ENCODE results near the gene BAG3. TPM values are rescaled to one million over a fixed set of nuclear protein-coding genes. Genes with fewer than 3 reads are reported as not detected.
"Not testable (repeated sequence)": the region's sequence is repeated elsewhere in the genome, so short reads cannot be mapped to it uniquely, and the experiment has no call there.

The BAG3 gene
- 10 to 100 TPM; 22.5 to 31.1 (median 28.2) TPM for polyA plus RNA-seq (ENCODE audit: insufficient read length in 4 of 4)

DNA sequence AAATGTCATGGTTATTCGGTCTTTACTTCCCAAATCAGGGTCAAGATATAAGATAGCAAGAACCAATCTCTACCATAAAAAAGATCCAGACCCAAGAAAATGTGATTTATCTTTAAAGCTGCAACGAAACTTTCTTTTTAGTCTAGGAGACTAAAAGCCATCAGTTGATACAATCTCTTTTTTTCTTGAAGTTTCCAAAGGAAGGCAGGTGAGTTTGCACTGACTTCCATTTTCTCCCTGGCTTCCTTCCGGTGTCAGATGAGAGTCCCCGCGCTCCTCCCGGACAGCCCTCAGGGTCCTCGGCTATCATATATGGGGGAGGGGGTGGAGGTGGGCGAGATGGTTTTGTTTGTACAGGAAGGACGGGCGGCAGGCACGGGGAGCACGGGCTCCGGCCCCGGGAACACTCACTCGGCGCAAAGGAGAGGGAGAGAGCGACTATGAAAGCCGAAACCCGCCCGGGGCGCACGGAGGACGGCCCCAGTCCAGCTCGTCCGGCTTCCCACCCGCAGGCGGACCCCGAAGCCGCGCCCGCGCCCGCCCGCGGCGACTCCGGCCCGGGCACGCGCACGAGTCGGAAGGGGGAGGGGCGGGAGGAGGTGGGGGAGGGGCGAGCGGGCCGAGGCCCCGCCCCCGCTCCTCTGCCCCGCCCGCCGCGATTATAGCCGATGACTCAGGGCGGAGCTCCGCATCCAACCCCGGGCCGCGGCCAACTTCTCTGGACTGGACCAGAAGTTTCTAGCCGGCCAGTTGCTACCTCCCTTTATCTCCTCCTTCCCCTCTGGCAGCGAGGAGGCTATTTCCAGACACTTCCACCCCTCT lies at the start of gene BAG3:
BAG3 (plus strand) TSS at position 689 of the 822 bp plus-strand sequence. CDS start 296 bp downstream, outside the sequence.
- peak; percentile 51 to 80 (median 74) for DNase-seq (ENCODE audit: low read depth in 4 of 4, low spot score in 3 of 4)

- no peak for DNase-seq (ENCODE audit: low read depth in 4 of 4, low spot score in 3 of 4)
Measured at GRCh38 chr10:119602241-119603095, 48.7 kb upstream of the BAG3 start.

- no peak for DNase-seq (ENCODE audit: low read depth in 4 of 4, low spot score in 3 of 4)
Measured at GRCh38 chr10:119604468-119604867, 46.7 kb upstream of the BAG3 start.

GRCh38 chr10:119608316-119609155 lies 42.6 kb upstream of the BAG3 start:
- no peak for DNase-seq (ENCODE audit: low read depth in 4 of 4, low spot score in 3 of 4)

DNA sequence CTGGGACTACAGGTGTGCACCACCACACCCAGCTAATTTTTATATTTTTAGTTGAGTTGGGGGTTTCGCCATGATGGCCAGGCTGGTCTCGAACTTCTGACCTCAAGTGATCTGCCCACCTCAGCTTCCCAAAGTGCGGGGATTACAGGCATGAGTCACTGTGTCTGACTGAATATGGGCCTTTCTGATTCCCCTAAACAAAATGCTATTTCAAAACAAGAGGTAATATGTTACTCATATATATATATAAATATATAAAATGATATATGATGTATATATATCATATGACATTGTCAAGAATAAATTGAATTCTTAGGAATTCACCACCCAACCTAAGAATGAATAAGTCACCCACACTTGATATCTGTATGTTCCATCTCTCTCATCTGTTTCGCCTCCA lies 41.7 kb upstream of the BAG3 start:
- no peak for DNase-seq (ENCODE audit: low read depth in 4 of 4, low spot score in 3 of 4)

DNA sequence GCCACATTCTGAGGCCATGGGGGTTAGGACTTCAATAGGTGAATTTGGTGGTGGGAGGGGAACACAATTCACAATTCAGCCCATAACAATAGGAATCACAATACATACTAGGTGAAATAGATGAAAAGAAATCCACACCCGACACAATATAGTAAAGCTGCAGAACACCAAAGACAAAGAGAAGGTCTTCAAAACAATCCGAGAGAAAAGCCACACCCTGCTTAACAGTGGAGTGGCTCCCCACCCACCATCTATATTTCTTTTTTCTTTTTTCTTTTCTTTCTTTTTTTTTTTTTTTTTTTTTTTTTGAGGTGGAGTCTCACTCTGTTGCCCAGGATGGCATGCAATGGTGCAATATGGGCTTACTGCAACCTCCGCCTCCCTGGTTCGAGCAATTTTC lies 39.7 kb upstream of the BAG3 start:
- DNase-seq (ENCODE audit: low read depth in 4 of 4, low spot score in 3 of 4) = no peak

DNA sequence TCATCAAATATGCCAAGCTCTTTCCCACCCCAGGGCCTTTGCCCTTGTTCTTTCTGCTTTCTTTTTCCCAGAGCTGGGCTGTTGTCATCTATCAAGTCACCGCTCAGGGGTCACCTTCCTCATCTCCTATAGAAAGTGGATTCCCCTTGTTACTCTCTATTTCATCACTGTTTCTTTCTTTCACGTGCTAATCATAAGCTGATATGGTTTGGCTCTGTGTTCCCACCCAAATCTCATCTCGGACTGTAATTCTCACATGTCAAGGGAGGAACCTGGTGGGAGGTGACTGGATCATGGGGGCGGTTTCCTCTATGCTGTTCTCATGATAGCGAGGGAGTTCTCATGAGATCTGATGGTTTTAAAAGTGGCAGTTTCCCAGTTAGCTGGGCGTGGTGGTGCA lies 37.4 kb upstream of the BAG3 start:
- DNase-seq (ENCODE audit: low read depth in 4 of 4, low spot score in 3 of 4) = no peak

GRCh38 chr10:119614686-119615085 lies 36.5 kb upstream of the BAG3 start:
- no peak for DNase-seq (ENCODE audit: low read depth in 4 of 4, low spot score in 3 of 4)

GRCh38 chr10:119616882-119617570 lies 34.2 kb upstream of the BAG3 start:
- DNase-seq (ENCODE audit: low read depth in 4 of 4, low spot score in 3 of 4) = no peak

- no peak for DNase-seq (ENCODE audit: low read depth in 4 of 4, low spot score in 3 of 4)
Measured at GRCh38 chr10:119619215-119619614, 32.0 kb upstream of the BAG3 start.

DNA sequence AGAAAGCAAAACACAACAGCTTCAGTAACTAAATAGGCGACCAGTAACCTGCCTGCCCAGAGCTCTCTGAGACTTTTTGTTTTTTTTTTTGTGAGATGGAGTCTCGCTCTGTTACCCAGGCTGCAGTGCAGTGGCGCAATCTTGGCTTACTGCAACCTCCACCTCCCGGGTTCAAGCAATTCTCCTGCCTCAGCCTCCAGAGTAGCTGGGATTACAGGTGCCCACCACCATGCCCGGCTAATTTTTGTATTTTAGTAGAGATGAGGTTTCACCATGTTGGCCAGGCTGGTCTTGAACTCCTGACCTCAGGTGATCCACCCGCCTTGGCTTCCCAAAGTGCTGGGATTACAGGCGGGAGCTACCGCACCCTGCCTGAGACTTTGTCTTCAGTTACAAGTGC lies 31.4 kb upstream of the BAG3 start:
- not testable (repeated sequence) for DNase-seq (ENCODE audit: low read depth in 4 of 4, low spot score in 3 of 4)

DNA sequence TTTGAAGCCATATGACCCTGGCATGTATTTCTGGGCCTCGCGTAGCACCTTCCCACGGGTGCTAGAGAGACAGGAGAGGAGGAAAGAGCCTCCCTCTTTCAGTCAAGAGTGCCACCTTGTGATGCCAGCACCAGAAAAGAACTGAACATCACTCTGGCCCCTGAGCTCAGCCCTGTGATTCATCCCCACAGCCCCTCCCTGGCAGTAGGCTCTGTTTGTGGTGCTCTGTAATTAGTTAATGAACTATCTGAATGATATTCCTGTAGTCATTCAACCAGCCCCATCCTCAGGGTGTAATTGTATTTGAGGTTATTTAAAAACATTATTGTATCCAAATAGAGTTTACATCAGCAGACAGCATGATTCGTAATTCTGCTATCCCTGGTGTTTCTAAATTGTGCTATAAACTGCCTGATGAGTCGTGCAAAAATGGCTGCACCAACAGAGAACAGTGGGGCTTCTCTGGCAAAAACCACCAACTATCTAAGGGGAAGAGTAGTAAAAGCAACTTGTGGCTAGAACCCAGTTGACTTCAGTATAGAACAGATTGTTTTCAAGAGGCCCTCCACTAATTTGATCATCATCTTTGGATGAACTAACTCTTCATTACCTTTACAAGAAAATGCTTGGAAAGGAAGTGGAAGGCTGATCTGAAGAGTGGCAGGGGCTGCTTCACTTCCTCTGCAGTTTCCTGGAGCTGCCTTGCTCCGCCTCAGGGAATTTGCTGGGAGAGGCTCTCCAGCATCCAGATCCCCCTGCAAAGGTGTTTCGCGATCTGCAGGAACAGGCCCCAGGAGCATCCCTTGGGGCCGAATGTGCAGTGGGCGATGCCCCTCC lies 30.7 kb upstream of the BAG3 start:
- DNase-seq (ENCODE audit: low read depth in 4 of 4, low spot score in 3 of 4) = no peak

- no peak for DNase-seq (ENCODE audit: low read depth in 4 of 4, low spot score in 3 of 4)
Measured at GRCh38 chr10:119621078-119621384, 30.1 kb upstream of the BAG3 start.

GRCh38 chr10:119625570-119626280 lies 25.5 kb upstream of the BAG3 start:
- DNase-seq (ENCODE audit: low read depth in 4 of 4, low spot score in 3 of 4) = no peak

DNA sequence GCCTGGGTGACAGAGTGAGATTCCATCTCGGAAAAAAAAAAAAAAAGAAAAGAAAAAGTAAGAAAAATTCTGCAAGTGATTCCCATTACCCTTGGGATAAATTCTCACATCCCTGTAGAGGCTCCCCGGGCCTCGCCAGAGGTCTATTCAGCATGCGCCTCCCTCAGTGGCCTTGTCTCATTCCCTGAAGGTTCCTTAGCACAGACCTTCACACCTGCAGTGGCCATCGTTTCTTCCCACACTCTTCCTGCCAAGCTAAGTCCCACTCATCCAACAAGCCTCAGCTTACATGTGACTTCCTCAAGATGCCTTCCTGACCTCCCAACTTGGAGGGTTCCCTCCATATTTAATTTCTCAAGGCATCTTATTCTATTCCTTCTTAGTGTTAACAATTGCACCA lies 20.9 kb upstream of the BAG3 start:
- DNase-seq (ENCODE audit: low read depth in 4 of 4, low spot score in 3 of 4) = no peak

DNA sequence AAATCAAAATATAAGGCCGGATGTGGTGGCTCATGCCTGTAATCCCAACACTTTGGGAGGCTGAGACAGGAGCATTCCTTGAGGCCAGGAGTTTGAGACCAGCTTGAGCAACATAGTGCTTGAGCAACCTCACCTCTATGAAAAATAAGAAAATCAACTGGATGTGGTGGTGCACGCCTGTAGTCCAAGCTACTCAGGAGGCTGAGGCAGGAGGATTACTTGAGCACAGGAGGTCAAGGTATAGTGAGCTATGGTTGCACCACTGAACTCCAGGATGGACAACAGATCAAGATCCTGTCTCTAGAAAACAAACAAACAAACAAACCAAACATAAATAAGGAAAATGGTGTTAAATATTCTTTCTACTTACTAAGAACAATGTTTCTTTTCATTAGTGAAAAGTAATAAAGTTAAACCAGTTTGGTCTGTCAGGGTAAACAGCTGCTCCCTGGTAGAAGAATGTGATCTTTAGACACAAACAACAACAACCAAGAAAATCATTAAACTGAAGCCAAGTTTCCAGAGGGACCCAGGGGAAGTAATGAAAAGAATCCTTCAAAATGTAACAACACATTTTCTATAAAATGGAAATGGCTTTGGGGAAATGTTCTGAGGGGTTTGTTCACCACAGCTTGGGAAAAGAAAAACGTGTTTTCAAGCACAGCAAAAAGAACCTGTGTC lies 17.5 kb upstream of the BAG3 start:
- DNase-seq (ENCODE audit: low read depth in 4 of 4, low spot score in 3 of 4) = no peak

- DNase-seq (ENCODE audit: low read depth in 4 of 4, low spot score in 3 of 4) = no peak
Measured at GRCh38 chr10:119634219-119634544, 17.0 kb upstream of the BAG3 start.

DNA sequence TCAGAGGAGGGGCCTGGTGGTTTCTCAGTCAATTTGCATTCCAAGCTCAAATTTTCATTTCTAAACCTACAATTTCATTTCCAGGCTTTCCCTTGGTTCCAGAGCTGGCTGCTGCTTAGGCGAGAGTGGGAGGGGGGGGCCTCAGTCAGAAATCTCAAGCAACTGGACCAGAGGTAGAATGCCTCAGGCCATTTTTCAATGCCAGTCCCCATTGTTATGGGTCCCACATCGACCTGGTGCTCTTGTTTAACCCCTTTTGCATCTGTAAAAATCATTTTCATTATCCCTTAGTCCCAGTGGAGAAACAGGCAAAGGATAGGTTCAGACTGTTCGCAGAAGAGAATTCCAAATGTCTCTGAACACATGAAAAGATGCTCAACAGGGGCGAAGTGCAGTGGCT lies 13.5 kb upstream of the BAG3 start:
- no peak for DNase-seq (ENCODE audit: low read depth in 4 of 4, low spot score in 3 of 4)
